NCI-H128 (cell line): ENCODE data around the gene SBF2.

Source experiments
- DNase-seq: peaks from one replicate; lab custom pipeline; 2025; ENCODE audit not compliant: unreplicated experiment; lab: John Stamatoyannopoulos, UW

The SBF2 gene

DNA sequence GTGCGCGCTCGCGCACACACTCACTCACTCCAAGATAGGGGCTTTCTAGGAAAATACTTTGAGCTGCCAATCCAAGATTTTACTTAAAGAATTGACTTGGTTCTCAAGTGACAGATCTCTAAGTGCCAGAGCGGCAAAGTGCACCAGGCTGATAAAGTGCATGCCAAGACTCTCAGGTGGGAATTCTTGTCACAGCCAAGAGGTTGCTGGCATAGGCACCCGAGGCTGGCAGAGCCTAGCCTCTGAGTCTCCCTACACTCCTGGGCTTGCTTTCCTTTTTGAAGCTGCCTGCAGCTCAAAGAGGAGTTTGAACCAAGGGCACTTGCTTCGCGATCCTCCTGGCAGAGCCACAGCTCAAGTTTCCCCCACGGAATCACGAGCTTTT lies 8.3 kb upstream of the SBF2 start:
- DNase-seq = no peak

DNA sequence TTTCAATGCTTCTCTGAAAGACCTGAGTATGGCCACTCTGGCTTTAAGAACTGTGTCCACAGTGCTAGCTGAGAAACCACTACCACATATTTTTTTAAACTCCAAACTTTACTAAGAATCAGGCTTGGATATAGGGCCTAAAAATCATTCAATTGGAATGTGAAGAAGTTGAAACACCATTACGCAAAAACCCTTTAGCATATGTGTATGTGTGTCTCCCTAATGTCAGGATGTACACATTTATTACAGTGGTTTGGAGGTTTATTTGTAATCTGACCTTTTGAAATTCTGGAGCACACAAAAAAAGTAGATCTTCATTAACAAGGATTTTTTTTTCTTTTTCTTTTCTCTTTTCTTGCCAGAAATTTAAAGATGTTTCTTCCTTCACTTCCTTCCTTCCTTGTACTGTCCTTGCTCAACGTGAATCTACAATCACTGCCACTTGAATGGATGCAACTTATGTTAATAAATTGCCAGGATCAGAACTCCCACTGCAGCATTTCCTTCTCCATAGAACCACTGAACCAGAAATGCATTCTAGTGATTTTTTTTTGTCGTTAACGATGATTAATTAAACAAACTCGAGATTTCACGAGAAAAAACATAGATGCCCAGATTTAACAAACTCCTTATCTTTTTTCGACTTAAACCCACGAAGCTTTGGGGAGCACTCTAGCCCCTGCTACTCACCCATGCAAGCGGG lies 7.8 kb upstream of the SBF2 start:
- DNase-seq = no peak

DNA sequence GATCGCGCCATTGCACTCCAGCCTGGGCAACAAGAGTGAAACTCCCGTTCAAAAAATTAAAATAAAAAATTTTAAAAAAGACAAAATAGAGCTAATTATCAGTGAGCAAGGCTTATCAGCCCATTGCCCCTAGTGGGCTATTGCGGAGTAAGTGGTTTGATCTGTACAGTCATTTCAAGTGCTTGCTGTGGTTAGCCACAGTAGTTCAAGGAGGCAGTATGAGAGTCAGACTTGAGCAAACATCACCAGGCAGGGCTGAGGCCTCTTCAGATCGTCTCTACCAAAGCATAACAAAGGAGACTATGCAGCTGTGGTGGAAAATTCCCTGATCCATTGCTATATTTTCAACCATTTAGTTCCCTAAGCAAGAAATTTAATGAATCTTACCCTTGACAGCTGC lies 4.3 kb upstream of the SBF2 start:
- no peak for DNase-seq

DNA sequence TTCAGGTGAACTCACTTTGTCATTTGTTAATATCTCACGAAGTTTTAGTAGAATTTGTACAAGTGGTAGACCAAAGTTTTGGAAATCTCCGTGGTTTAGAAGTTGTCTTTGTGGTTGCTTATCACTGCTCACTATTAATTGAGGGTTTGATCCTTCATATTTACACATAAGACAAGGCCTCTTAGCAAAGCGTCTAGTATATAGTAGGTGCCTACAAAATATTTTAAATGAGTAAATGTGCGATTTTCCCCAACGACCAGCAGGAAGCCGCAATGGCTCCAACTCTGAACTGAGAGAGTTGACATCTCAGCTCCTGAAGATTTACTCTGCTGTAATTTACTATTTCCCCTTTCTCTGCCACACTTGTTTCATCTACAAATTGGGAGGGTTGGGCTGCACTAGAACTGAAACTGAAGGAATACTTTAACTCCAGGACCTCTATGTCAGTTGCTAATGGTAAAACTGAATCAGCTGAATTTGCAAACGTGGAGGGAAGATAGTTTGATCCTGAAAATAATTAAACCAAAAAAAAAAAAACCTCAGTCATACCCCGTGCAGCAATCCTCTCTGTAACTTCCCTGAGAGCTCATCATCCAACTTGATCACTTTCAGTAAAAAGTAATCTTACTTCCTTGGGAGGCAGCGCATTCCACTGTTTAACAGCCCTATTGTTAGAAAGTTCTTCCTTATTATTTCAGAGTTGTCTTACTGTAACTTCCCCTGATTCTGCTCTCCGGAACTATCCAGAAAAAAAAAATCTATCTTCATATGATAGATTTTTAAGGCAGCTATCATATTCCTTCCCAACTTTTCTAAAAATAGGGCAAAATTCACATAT lies 1.3 kb upstream of the SBF2 start:
- no peak for DNase-seq

DNA sequence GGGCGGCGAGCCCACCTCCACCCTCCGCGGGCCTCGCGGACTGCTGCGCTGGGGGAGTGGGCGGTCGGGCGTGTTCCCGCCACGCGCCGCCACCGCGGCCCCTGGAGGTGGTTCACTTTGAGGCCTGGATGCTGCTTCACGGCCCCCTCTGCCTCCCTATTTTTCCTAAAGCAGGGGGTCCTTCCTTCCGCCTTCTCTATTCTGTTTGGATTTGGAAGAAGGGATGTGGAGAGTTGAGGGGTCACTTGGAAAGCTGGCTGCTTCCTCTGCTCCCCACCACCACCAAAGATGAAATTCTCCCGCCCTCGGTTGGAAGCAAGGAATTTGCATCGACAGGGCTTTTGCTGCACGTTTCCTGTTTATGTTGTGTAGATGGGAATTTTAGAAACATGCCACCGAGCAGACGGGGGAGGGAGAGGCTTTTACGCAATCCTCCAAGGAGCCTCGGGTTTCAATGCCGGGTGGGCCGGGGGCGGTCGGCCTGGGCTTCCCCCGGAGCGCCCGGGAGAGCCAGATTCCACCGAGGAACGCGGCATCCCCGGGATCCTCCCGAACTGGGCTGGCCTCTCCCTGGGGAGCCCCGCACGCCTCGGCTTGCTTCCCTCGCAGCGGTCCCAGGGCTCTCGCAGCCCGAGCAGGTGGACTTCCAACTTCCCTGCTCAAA lies 403 bp upstream of the SBF2 start:
- no peak for DNase-seq

DNA sequence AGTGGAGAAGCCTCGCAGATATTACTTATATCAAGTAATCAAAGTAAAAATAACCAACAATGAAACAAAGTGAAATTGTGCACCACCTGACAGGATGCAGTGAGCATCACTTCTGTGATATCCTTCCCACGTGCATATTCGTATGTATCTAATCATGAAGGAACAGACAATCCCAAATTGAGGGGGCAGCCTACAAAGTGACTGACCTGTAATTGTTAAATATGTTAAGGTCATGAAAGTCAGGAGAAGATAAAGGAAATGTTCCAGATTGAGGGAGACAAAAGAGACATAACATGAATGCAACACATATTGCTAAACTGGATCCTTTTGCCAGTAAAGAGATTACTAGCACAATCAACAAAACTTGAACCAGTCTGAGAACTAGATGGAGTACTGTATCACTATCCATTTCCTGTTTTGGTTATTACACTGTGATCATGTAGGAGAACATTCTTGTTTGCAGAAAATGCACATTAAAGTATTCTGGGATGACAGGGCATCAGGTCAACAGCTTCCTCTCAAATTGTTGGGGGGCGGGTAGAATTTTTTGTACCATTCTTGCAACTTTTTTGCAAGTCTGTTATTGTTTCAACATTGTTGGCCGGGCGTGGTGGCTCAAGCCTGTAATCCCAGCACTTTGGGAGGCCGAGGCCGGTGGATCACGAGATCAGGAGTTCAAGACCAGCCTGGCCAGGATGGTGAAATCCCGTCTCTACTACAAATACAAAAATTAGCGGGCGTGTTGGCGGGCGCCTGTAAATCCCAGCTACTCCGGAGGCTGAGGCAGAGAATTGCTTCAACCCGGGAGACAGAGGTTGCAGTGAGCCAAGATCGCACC lies 2.0 kb downstream of the SBF2 start:
- no peak for DNase-seq

DNA sequence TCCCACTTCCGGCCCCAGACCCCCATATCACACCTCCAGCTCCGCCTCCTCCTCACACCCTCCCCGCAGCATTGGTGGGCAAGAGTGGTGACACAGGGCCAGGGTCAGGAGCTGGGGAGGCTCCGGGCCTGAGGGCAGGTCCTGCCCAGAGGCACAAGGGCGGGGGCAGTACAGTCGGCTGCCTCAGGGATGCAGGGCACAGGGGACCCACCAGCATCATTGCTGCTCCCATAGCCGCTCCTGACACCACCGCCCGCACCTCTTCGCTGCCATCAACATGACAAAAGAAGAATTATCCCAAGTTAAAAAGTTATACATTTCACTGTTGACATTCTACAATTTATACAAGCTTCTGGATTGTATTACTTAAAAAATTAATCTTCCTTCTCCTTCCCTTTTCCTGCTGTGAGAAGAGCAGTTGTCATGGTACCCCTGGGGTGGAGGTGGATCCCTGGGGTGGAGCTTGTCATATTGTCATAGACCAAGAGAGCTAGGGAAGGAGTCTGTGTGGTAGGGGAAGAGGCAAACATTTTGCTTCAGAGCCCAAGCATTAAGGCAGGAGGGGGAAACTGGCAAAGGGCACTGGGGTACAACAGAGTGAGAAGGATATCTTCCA lies 4.1 kb downstream of the SBF2 start:
- DNase-seq = no peak

DNA sequence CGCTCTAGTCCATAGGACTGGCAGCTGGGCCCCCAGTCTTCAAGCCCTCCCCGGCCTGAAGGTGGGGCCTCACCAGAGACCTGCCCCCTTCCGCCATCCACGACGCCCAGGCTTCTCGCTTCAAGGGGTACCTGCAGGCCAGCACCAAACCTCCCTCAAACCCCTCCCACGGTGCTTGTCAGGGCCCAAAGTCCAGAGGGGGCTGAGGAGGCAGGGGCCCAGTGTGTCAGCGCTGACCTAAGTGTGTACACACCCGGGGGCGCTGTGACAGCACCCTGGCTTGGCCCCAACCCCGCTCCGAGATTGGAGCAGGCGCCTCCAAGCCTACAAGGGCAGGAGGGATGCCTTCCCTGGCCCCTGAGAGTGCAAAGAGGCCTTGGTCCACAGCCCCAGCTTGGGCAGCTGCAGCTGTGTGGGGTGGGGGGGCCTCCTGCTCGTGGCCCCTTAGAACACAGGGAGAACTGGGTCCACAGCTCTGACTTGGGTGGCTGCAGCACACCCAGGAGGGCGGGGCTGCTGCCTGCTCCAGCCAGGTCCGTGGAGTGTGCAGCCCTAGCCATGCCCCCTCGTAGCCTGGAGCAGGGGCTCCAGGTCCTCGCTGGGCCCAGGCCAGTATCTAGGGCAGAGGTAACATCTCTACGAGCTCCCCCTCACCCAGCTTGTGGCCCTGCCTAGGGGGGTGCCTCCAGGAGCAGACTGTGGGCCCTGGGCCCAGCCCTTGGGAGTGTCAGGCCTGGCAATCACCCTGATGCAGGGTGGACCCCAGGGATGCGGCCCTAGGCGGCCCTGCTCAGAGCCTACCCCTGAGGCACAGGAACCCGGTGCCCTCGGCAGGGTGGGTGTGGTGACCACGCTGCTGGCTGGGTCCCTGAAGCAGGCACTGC lies 4.9 kb downstream of the SBF2 start:
- DNase-seq = no peak

DNA sequence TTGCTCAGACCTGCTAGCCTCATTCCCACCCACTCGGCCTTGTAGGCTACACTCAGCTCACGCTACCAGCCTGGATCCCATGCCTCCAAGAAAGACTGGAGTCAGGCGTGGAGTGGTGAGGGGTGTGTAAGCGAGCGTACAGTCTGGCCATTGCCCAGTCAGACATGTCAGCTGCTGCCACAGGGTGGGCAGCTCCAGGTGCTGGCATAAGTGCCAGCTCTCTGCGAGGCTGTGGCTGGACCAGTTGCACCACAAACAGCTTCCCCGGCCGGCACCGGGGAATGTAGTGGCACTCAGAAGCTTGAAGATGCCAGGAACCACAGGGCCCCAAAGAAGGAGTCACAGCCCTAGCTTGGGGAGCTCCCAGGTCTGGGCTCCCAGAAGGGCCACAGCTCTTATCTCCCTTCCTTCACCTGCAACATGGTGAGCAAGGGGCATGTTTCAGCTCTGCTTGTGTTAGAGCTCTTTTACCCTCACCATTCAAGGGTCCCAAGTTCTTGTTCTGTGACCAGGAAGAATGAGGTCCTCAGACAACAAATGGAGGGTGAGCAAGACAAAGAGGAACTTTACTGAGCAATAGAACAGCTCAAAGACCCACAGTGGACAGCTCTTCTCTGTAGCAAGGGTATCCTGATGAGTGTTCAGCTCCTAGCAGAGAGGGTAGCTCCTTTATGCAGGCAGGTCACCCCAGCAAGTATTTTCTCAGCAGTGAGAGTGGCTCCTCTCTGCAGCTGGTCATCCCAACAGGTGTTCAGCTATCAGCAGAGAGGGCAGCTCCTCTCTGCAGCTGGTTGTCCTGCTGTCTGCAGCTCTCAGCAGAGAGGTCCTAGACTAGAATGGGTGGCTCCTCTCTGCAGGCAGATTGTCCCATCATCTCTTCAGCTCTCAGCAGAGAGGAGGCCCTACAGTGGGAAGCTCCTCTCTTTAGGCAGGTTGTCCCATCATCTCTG lies 6.0 kb downstream of the SBF2 start:
- no peak for DNase-seq

DNA sequence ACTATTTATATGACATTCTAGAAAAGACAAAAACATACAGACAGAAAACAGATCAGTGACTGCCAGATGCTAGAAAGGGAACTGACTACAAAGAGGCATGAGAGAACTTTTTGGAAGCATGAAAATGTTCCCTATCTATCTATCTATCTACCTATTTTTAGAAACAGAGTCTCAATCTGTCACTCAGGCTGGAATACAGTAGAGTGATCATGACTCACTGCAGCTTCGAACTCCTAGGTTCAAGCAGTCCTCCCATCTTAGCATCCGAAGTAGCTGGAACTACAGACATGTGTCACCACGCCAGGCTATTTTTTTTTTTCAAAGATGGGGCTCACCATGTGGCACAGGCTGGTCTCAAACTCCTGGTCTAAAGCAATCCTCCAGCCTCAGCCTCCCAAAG lies 6.9 kb downstream of the SBF2 start:
- DNase-seq = no peak

DNA sequence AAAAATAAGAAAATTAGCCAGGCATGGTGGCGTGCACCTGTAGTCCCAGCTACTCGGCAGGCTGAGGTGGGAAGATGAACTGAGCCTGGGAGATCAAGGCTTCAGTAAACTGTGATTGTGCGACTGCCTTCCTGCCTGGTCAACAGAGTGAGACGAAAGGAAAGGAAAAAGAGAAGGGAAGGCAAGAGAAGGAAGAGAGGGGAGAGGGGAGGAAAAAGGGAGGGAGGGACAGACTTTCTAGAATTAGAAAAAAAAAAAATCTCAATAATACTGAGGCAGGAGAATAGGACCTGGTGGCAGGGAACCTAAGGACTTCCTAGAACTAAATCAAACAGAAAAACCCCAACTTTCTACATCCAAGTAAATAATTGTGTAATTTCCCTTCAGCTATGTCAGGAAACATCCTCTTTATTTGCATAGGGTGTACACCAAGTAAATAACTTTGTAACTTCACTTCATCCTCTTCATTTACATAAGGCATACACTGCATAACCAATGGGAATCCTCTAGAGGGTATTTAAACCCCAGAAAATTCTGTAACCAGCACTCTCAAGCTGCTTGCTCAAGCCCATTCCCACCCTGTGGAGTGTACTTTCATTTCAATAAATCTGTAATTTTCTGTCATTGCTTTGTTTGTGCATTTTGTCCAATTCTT lies 8.7 kb downstream of the SBF2 start:
- DNase-seq = no peak

DNA sequence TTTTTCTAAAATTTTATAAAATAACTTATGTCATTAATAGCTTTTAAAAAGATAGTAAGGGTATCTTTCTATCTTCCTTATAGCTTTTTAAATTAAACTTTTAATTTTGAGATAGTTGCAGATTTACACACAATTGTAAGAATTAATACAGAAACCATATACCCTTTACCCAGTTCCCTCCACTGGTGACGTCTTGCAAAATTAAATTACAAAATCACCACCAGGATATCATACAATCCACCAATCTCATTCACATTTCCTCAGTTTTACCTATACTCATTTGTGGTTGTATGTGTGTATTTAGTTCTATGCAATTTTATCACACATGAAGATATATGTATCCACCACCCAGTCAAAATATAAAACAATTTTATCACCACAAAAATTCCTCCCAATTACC lies 10.0 kb downstream of the SBF2 start:
- DNase-seq = no peak

DNA sequence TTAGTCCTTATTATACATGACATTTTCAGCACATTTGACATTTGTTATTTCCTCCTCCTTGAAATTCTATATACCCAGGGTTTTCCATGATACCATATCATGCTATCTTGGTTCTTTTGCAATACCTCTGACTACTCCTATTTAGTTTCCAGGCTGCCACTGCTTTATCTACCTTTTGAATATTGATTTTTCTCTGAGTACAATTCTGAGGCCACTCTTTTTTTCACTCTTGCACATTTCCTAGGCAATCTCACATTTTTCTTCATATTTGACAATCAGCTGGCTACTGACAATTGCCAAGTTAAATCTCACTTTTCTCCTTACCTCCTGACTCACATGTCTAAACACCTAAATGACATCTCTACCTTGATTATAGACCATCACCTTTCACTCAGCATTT lies 11.9 kb downstream of the SBF2 start:
- no peak for DNase-seq

DNA sequence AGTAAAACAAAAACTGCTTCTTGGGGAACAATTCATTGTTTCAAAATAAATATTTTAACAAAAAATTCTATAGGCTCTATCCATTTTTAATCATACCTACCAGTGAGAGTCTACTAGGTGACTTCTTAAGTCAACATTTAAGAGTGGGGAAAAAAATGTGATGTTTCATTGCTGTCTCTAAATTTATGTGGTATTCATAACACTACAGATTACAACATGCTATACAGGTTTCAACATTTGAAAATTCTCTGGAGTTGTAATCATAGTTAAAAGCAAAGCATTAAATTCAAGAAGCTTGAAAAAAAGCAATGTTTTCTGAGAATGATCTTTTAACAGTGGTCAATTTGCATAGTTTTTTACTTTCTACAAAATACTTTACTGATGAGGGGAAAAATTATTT lies 18.3 kb downstream of the SBF2 start:
- DNase-seq = no peak

DNA sequence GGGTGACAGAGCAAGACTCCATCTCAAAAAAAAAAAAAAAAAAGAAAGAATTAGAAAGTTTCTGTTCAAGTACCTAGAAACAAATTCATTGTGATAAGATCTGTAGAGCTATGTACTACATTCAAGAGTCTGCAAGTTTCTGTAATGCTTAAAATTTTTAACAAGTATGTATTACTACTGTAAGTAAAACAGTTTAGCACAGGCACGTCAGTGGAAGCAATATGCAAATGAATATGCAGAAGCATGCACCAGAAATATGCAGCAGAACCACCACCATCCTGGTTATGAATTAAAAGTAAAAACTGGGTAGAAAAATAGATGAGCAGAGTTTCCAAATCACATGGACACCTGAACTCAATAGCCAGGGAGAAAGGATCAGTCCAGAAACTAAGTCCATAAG lies 19.3 kb downstream of the SBF2 start:
- DNase-seq = no peak

DNA sequence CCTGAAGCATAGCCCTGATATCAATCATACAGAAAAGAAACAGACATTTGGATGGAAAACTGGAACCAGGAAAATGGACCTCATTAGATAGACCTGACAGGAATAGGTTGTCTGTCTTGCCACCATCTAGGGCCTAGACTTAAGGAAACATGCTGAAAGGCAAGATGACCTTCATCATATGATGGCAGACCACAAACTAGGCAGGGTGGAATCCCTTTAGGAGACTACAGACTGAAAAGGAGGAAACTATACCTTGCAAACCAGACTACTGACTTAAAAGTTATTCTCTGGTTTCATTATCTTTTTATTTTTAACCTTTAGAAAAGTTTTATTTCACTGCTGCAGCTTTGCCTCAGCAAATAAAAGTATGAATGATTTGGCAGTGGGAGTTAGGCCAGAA lies 20.3 kb downstream of the SBF2 start:
- no peak for DNase-seq

DNA sequence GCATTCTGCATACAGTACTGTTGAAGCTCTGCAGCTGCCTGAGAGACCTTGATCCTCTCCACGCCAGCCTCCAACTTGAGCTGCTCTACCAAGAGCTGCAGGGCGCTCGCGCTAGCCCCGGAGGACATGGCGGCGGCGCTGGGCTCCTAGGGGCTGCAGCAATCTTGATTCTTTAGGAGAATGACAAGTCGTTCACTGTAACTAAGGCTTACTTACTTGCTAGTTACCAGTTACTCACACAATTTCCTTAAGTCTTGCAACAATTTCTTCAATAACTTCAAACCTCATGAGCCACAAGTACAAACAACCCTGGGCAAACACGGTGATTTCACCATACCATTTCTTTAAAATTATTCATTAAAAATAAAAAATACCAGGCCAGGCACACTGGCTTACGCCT lies 21.9 kb downstream of the SBF2 start:
- no peak for DNase-seq

DNA sequence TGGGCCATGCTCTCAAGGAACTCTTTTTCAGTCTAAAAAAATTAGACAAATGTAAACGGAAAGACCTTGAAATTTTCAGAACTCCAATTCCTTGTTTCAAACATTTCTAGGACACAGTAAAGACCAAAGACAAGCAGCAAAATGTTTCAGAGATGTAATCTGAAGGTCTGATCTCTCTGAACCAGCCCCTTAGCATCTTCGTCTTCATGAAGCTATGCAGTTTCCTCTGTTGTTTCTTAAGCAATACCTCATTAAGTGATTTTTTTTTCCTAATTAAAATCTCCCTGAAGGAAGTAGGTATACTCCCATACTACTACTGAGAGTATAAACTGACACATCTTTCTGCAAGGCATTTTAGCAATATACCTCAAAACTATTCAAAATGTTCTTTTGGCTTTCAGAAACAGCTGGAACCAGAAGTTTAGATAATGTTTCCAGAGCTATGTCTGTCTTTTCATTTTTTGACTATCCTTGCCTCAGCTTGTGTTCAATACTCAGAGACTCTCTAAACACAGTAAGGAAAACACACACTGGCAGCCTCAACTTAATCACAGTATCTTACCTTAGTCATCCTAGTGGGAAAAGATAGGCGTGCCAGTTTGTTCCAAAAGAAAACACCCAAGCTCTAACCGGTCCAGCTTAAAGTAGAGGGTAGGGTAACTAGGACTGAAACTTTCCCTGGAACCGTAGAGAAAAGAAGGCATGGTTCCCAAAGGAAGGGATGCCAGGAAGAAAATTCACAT lies 25.1 kb downstream of the SBF2 start:
- no peak for DNase-seq
